ENCODE measurements around the gene ZNG1B. TPM values are rescaled to one million over a fixed set of nuclear protein-coding genes. Genes with fewer than 3 reads are reported as not detected.
"Not testable (repeated sequence)": the region's sequence is repeated elsewhere in the genome, so short reads cannot be mapped to it uniquely, and the experiment has no call there.

ZNG1B gene
- total RNA-seq, 4 donors from 2014 or later = 20.8 to 49.2 (median 36.7) TPM

DNA sequence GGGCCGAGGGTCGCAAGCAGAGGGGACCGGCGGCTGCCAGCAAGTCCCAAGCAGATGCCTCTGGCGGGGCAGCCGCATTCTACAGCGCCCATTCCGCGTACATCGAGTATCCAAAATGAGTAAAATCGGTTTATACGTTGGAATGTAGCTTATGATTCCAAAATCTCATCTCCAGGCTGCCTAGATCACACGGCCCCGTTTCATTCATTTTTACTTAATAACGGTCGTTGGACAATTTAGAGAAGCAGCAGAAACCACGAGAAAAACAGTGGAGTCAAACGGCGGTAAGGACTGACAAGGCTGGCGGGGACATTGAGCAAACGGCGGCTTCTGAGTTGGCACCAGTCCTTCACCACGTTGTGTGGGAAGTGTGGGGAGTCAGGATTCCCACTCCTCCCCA, 66.6 kb downstream of the ZNG1B start:
- ATAC-seq, H3K36me3 ChIP-seq, H3K9me3 ChIP-seq, H3K27ac ChIP-seq: not testable (repeated sequence)
- 3 to 10% methylated on average over 6 to 11 of the region's 23 CpGs for WGBS, 2 donors (ENCODE audit: low coverage in 1 of 2)
- Histone ChIP-seq H3K27me3 (peaks cover 83% of the 10 kb centered on the region), H3K4me1 (peaks cover 0 to 39% (median 15%) of the 10 kb centered on the region in 3 donors), H3K4me3 (peak overlapping the region in 1 of 2 donors; percentile 56)

GRCh38 chr2:113507394-113508140, 70.1 kb downstream of the ZNG1B start:
- not testable (repeated sequence) for H3K27ac ChIP-seq, ATAC-seq, H3K36me3 ChIP-seq, H3K9me3 ChIP-seq, H3K4me3 ChIP-seq
- peaks cover 0 to 18% (median 15%) of the 10 kb centered on the region in 3 donors for H3K4me1 ChIP-seq
- 7% methylated on average over 4 of the region's 14 CpGs; no CpG with 5 or more reads in 1 of the 2 donors for WGBS, 2 donors (ENCODE audit: low coverage in 1 of 2)
- peaks cover 52% of the 10 kb centered on the region for H3K27me3 ChIP-seq

- 20 to 45% methylated on average over 1 to 7 of the region's 11 CpGs for WGBS, 2 donors (ENCODE audit: low coverage in 1 of 2)
- peaks cover 0 to 11% (median 9%) of the 10 kb centered on the region in 3 donors for H3K4me1 ChIP-seq
Measured at GRCh38 chr2:113508187-113508586, 70.7 kb downstream of the ZNG1B start.

DNA sequence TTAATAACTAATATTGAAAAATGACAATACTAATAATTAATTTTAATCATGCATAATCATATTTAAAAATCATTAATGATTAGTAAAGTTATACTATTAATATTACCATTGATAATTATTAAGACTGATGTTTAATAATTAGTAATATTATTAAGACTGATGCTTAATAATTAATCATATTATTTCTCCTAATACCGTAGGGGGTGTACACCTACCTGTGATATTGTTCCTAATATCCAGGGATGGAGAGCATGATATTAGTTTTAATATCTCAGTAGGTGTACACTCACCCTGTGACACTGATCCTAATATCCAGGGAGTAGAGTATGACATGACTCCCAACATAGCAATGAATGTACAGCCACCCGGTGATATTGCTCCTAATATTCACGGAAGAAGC, 73.4 kb downstream of the ZNG1B start:
- not testable (repeated sequence) for H3K27ac ChIP-seq, H3K4me3 ChIP-seq, ATAC-seq, H3K9me3 ChIP-seq, H3K4me1 ChIP-seq, H3K36me3 ChIP-seq
- WGBS, 2 donors (ENCODE audit: low coverage in 1 of 2) = 67% methylated on average over 1 of the region's 3 CpGs; no CpG with 5 or more reads in 1 of the 2 donors
- peaks cover 24% of the 10 kb centered on the region for H3K27me3 ChIP-seq

More at GRCh38 chr2:113508187-113508586, 70.7 kb downstream of the ZNG1B start:
- not testable (repeated sequence) for H3K27ac ChIP-seq, H3K9me3 ChIP-seq, H3K36me3 ChIP-seq, ATAC-seq, H3K4me3 ChIP-seq
- H3K27me3 ChIP-seq = peaks cover 46% of the 10 kb centered on the region

- H3K4me1 ChIP-seq, H3K4me3 ChIP-seq, H3K36me3 ChIP-seq, H3K9me3 ChIP-seq, H3K27ac ChIP-seq, ATAC-seq: not testable (repeated sequence)
- H3K27me3 ChIP-seq = peaks cover 17% of the 10 kb centered on the region
- 55 to 82% methylated on average over 5 of the region's 14 CpGs for WGBS, 2 donors (ENCODE audit: low coverage in 1 of 2)
Measured at GRCh38 chr2:113511859-113512258, 74.4 kb downstream of the ZNG1B start.

- H3K27ac ChIP-seq, H3K4me1 ChIP-seq, H3K36me3 ChIP-seq, H3K27me3 ChIP-seq, ATAC-seq, H3K9me3 ChIP-seq, H3K4me3 ChIP-seq: not testable (repeated sequence)
- WGBS, 2 donors (ENCODE audit: low coverage in 1 of 2) = 76 to 90% methylated on average over 6 to 7 of the region's 8 CpGs
Measured at GRCh38 chr2:113515457-113515856, 78.0 kb downstream of the ZNG1B start.

- WGBS, 2 donors (ENCODE audit: low coverage in 1 of 2) = 88% methylated on average over 2 of the region's 3 CpGs; no CpG with 5 or more reads in 1 of the 2 donors
- not testable (repeated sequence) for ATAC-seq, H3K27me3 ChIP-seq, H3K27ac ChIP-seq, H3K4me1 ChIP-seq, H3K9me3 ChIP-seq, H3K4me3 ChIP-seq, H3K36me3 ChIP-seq
Measured at GRCh38 chr2:113515995-113516394, 78.5 kb downstream of the ZNG1B start.

DNA sequence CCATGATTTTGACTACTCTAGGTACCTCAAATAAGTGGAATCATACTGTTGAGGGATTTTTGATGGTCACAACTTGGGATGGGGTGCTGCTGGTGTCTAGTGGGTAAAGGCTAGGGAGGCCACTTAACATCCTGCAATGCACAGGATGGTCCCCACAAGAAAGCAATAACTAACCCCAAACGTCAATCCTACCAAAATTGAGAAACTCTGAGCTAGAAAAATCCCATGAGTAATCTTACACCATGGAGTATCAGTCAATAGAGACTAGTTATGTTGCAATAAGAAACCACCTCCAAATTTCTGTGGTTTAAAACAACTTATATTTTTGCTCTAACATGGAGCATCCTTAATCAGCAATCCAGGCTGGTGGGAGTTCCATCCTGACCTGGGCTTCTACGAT, 79.5 kb downstream of the ZNG1B start:
- H3K9me3 ChIP-seq, H3K4me3 ChIP-seq, H3K4me1 ChIP-seq, H3K27me3 ChIP-seq, H3K36me3 ChIP-seq, ATAC-seq, H3K27ac ChIP-seq: not testable (repeated sequence)
- 80% methylated on average over 1 of the region's 2 CpGs; no CpG with 5 or more reads in 1 of the 2 donors for WGBS, 2 donors (ENCODE audit: low coverage in 1 of 2)

DNA sequence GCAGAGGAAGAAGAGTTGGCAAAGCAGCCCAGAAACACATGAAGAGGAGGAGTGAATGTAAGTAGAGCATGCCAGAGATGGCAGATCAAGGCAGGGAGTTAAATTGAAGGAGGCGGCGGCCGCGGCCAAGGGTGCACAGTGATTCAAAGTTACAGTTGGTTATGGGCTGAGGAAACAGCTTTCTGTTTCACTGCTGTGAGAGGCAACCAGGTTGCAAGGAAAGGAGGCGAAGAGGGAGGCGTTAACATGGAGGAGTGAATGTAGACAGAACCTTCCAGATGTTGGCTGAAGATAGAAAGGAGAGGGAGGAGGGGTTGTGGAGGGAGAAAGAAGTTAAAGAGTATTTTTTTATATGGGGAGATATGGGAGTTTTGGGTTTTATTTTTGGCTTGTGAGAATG, 83.3 kb downstream of the ZNG1B start:
- H3K27ac ChIP-seq, H3K36me3 ChIP-seq, ATAC-seq, H3K4me3 ChIP-seq, H3K4me1 ChIP-seq, H3K27me3 ChIP-seq, H3K9me3 ChIP-seq: not testable (repeated sequence)
- WGBS, 2 donors (ENCODE audit: low coverage in 1 of 2) = 81 to 83% methylated on average over 5 to 6 of the region's 6 CpGs

DNA sequence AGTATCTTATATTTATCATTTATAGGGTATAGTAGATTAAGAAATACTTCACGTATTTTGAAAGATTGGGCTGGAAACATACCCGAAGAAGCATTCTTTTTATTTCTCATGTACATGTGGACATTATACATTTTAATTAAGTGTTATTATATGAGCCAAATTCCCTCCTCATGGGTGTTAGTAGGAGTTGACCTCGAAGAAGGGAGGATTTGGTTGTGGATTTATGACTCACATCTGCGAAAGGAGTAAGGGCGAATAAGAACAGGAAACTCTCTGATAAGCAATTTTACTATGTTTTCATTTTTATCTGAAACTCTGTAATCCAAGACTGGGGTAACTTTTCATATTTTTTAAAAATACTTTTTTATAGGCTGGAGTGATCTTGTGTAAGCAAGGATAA, 84.0 kb downstream of the ZNG1B start:
- not testable (repeated sequence) for ATAC-seq, H3K27me3 ChIP-seq
- WGBS, 2 donors (ENCODE audit: low coverage in 1 of 2) = 60 to 83% methylated on average over 1 to 2 of the region's 5 CpGs

GRCh38 chr2:113524986-113525385, 87.5 kb downstream of the ZNG1B start:
- not testable (repeated sequence) for H3K9me3 ChIP-seq, H3K36me3 ChIP-seq
- WGBS, 2 donors (ENCODE audit: low coverage in 1 of 2) = 67 to 70% methylated on average over 1 of the region's 1 CpG

More for the DNA sequence above, 84.0 kb downstream of the ZNG1B start:
- H3K36me3 ChIP-seq, H3K9me3 ChIP-seq, H3K27ac ChIP-seq, H3K4me3 ChIP-seq, H3K4me1 ChIP-seq: not testable (repeated sequence)

More at GRCh38 chr2:113524986-113525385, 87.5 kb downstream of the ZNG1B start:
- H3K27me3 ChIP-seq, H3K4me3 ChIP-seq, H3K27ac ChIP-seq, H3K4me1 ChIP-seq, ATAC-seq: not testable (repeated sequence)

Measured in gastroesophageal sphincter (tissue), 4 donors.